GM18907 (cell line): Measurements from ENCODE around the gene STAM.
"Not testable (repeated sequence)": the region's sequence is repeated elsewhere in the genome, so short reads cannot be mapped to it uniquely, and the experiment has no call there.

Experiments used
- ATAC-seq: cut with Tn5 transposase; IDR thresholded peaks from one replicate; pipeline ENCODE4 v1.9.1; 2021; ENCODE audit warnings: mild to moderate bottlenecking, moderate library complexity; ENCODE audit not compliant: unreplicated experiment

Gene STAM

DNA sequence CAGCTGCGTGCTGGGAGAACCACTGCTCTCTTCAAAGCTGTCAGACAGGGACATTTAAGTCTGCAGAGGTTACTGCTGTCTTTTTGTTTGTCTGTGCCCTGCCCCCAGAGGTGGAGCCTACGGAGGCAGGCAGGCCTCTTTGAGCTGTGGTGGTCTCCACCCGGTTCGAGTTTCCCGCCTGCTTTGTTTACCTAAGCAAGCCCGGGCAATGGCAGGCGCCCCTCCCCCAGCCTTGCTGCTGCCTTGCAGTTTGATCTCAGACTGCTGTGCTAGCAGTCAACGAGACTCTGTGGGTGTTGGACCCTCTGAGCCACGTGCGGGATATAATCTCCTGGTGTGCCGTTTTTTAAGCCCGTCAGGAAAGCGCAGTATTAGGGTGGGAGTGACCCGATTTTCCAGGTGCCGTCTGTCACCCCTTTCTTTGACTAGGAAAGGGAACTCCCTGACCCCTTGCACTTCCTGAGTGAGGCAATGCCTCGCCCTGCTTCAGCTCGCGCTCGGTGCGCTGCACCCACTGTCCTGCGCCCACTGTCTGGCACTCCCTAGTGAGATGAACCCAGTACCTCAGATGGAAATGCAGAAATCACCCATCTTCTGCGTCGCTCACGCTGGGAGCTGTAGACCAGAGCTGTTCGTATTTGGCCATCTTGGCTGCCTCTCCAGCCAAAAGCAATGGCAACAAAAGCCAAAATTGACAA, 78.5 kb downstream of the STAM start:
- ATAC-seq = not testable (repeated sequence)

DNA sequence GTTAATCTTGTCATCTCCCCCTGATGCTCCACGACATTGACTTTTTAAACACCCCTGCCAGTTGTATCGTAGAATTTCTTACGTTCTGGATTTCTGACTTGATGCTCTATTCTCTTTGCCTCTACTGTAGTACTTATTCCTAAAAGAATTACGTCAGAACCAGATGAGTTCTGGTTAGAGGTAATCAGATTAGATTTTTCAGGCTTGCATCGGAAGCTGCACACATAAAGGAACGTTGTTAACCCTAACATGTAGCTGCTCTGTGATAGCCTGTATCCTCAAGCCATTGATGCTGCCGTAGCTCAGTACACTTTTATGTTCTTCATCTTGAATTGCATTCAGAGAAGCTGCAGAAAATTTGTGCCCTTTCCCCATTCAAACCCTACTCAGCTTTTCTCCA, 81.8 kb downstream of the STAM start:
- no peak for ATAC-seq

DNA sequence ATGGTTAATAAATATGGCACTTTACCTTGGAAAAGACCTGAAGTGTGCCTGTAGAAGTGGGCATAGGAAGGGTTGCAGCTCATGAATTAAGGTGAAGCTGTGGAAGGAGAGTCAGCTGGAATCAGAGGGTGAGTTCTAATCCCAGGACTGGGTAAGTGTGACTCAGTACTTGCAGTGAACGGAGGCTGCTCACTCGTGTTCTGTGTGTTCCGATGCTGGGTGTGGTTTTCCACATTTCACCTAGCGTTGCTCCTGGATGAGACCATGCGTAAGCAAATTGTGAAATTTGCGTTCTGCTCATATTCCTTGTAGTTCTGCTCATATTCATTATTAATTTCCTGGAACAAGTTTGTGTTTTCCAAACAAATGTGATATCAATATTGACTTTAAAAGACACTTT, 85.7 kb downstream of the STAM start:
- no peak for ATAC-seq

- no peak for ATAC-seq
Measured at GRCh38 chr10:17730667-17731066, 86.7 kb downstream of the STAM start.

- ATAC-seq = no peak
Measured at GRCh38 chr10:17731331-17732020, 87.5 kb downstream of the STAM start.

- no peak for ATAC-seq
Measured at GRCh38 chr10:17733620-17734019, 89.7 kb downstream of the STAM start.

- ATAC-seq = no peak
Measured at GRCh38 chr10:17734432-17735080, 90.6 kb downstream of the STAM start.

DNA sequence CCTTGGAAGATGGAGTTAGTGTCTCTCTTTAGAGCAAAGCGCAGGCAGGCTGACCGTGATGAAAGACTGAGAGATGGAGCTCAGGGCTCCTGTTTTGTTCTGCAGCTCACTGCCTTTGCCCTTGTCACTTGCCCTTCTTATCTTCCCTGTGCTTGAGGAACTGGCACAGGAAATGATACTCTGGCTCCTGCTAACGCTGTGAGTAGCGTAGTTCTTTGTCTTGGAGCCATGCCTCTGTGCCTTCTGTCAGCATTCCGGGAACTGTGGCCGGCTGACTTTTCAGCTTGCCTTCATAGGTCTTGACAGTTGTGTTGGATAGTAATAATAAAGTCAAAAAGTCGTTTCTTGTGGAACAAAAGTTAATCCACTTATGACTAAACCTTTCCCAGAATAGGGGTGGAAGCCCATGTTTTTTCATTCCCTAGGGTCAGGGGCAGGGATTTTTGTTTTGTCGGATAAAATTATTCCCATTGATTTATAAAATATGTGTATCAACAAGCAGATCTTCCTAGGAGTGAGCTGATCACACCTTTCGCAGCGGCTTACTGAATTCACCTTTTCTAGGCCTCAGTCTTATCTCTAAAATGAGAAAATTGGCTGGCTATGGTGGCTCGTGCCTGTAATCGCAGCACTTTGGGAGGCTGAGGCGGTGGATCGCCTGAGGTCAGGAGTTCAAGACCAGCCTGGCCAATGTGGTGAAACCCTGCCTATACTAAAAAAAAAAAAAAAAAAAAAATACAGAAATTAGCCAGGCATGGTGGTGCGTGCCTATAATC, 91.4 kb downstream of the STAM start:
- ATAC-seq = no peak

- ATAC-seq = no peak
Measured at GRCh38 chr10:17736223-17736622, 92.3 kb downstream of the STAM start.

DNA sequence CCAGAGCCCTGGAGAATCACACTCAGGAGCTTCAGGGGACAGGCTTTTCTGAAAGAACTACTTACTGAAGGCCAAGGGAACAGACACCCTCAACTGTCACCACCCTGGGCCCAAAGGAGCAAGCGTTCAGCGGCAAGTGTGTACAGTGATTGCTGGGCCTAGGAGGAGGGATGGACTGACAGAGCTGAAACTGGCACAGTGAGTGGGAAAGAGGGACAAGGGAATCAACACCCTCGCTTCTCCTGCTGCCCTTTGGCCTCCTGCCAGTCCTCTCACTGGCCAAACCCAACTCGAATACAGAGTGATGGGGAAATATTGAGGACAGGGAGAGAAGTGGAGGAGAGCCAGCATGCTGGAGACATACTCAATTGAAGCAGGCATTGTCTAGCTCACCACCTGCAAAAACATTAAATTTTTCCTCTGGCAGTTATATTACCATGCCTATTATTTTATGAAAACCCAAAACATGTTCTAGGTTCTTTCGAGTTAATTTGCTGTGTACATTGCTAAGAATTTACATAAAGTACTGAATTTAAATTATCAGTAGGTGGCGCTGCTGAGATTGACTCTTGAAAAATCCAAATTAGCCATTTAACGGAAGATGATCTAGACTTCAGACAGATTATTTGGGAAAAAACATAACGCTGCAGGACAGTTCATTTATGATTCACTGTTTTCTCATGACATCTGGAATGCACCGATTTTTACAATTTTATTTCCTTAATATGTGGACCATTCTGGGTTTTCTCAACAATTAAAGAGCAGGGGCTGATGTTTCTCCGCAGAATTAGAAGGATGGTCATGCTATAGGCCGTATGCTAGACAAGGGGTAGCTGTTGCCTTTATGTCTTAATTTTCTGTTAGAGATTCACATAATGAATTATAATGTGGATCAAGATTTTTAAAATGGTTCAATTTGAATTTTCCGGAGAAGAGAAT, 93.3 kb downstream of the STAM start:
- no peak for ATAC-seq

- ATAC-seq = no peak
Measured at GRCh38 chr10:17740668-17741067, 96.7 kb downstream of the STAM start.

DNA sequence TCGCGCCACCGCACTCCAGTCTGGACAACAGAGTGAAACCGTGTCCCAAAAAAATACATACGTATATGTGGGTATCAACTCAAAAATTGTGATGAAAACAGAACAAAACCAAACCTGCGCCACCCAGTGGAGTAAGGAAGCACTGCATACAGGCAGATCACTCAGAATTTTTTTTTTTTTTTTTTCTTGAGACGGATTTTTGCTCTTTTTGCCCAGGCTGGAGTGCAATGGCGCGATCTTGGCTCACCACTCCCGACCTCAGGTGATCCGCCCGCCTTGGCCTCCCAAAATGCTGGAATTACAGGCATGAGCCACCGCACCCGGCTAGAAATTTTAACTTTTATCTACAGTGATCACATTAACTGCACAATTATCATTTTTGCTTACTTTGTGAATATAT, 99.0 kb downstream of the STAM start:
- ATAC-seq = no peak

DNA sequence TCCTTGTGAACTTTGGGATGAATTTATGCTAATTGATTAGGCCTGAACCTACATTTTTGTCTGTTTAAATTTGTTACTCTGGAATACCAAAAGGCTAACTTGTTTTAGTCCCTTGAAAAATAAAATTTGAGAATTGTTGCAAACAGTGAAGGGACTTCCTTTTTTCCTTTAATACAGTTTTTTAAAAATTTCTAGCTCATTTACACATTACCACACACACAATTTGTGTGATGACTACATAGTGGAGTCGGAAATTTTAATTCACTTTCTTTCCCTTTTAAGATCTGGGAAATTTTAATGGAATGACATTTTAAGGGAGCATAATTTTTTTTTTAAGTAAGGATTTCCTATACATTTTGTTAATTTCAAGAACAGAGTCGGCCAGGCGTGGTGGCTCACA, 99.5 kb downstream of the STAM start:
- no peak for ATAC-seq

GRCh38 chr10:17744341-17744861, 100.5 kb downstream of the STAM start:
- no peak for ATAC-seq

DNA sequence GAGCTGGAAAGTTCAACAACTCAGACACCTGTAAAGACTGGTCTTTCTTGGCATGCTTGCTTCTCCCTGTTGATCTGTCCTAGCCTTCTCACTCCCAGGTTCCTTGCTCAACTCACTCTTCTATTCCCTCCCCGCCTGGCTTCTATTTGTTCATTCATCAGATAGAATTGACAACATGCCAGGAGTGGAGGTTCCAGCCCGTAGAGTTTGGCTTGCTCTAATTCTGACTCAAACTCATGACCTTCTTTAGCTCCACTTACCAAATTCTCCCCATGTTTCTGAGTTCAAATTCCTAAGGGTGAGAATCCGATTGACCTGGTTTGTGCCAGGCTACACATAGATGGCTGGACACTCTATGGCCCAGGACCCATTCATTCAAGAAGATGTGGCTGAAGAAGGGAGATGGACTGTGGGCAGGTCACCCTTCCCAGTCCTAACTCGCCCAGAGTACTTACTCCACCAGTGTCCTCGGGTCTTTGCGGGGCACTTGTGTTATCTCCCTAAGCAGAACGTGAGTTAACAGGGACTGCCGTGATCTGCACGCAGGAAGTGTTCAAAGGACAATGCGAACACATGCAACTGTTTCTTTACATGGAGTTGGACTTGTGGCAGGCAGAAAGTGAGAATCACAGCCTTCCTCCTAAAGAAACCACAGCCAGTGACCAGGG, 104.1 kb downstream of the STAM start:
- ATAC-seq = no peak

DNA sequence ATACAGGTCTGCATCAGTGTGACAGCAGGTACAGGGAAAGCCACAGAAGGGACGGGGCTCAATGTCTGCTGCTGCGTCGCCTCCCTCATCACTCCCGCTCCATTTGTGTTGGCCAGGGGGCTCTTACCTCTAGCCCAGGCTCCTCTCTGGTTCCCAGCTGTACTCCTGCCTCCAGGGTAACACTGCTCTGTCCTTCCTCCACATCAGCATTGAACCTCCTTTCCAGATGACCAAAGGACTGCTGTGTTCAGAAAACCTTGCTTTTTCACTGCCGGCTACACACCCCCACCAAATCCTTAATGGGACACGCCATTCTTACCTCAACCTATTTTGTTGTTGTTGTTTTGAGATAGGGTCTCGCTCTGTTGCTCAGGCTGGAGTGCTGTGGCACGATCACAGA, 105.9 kb downstream of the STAM start:
- ATAC-seq = no peak

- no peak for ATAC-seq
Measured at GRCh38 chr10:17751781-17752445, 108.0 kb downstream of the STAM start, which contains the start of gene TMEM236. Gene TMEM236 (plus strand): TSS chr10:17752201. CDS start chr10:17752296, 95 bp downstream.

DNA sequence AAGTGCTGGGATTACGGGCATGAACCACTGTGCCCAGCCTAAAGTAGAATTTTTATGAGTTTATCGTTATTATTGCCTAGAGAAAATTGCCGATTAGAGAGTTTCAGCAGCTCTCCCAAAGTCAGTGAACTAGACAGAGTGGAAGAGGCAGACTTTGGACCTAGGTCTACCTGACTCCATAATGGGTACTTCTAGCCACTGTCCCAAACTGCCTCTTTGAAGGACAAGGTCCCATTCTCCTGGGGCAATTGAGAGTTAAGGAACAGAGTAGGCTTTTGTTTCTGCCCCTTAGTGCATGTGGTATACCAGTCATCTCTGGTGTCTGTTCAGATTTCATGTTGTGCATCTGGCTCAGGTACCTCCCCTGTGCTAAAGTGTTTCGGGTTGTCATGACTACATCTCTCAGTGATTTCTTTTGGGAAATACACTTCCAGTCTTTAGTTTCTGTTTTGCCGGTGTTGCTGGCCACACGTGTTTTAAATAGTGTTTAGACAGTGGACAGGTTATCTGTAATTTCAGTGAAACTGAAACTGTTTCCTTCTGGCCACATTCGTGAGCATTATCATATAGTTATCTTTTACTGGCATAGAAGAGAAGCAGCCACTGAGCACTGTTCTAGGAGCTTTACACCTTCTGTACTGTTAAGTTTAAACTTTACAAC, 112.7 kb downstream of the STAM start:
- ATAC-seq = peak; percentile 95
